ENCODE measurements around the gene PHF20. TPM values are rescaled to one million over a fixed set of nuclear protein-coding genes. Genes with fewer than 3 reads are reported as not detected.
A peak's percentile ranks its signal among the peaks of the same experiment; 100 is the strongest.
"Not testable (repeated sequence)": the region's sequence is repeated elsewhere in the genome, so short reads cannot be mapped to it uniquely, and the experiment has no call there.

Gene PHF20
- total RNA-seq = 10 to 100 TPM; 30.5 to 53.3 (median 33.4) TPM

- intact Hi-C loops (cut with DNase I; ENCODE audit: low total_unique reads) = no loop called here
- TF ChIP-seq CTCF (IDR thresholded peaks at IDR 0.05) = no peak
- no peak for TF ChIP-seq POLR2A (IDR thresholded peaks at IDR 0.05)
- H3K4me3 ChIP-seq (ENCODE audit: low read depth, poor library complexity, severe bottlenecking) = peak within 1 kb of the TSS; percentile 34
- WGBS, 2 donors = 4 to 12% methylated on average over 24 to 49 of the region's 87 CpGs
- DNase-seq (ENCODE audit: low spot score in 2 of 2) = peak; percentile 98 to 100
Observed at GRCh38 chr20:35771689-35772562, at the start of gene PHF20. Gene PHF20 (plus strand): TSS chr20:35772015. CDS start chr20:35801523, 29,508 bp downstream.

- WGBS, 2 donors = 89 to 93% methylated on average over 4 of the region's 4 CpGs
- intact Hi-C loops (cut with DNase I; ENCODE audit: low total_unique reads); H3K4me3 ChIP-seq (ENCODE audit: low read depth, poor library complexity, severe bottlenecking); DNase-seq (ENCODE audit: low spot score in 2 of 2): not testable (repeated sequence)
Observed at GRCh38 chr20:35723275-35723639, 48.6 kb upstream of the PHF20 start.

- H3K4me3 ChIP-seq (ENCODE audit: low read depth, poor library complexity, severe bottlenecking); DNase-seq (ENCODE audit: low spot score in 2 of 2); intact Hi-C loops (cut with DNase I; ENCODE audit: low total_unique reads): not testable (repeated sequence)
- WGBS, 2 donors = 93 to 97% methylated on average over 12 of the region's 12 CpGs
Observed at GRCh38 chr20:35723652-35724320, 48.0 kb upstream of the PHF20 start.

- H3K4me3 ChIP-seq (ENCODE audit: low read depth, poor library complexity, severe bottlenecking) = no peak overlapping the region
- intact Hi-C loops (cut with DNase I; ENCODE audit: low total_unique reads) = no loop called here
- TF ChIP-seq CTCF (IDR thresholded peaks at IDR 0.05) = no peak
- TF ChIP-seq POLR2A (IDR thresholded peaks at IDR 0.05) = no peak
- WGBS, 2 donors = 69 to 78% methylated on average over 13 of the region's 13 CpGs
- DNase-seq (ENCODE audit: low spot score in 2 of 2) = no peak
Observed at GRCh38 chr20:35724321-35725230, 47.2 kb upstream of the PHF20 start.

GRCh38 chr20:35726842-35727711 is 44.7 kb upstream of the PHF20 start:
- WGBS, 2 donors = 93 to 96% methylated on average over 20 of the region's 20 CpGs
- no peak for DNase-seq (ENCODE audit: low spot score in 2 of 2)
- intact Hi-C loops (cut with DNase I; ENCODE audit: low total_unique reads) = no loop called here
- TF ChIP-seq CTCF (IDR thresholded peaks at IDR 0.05) = no peak
- TF ChIP-seq POLR2A (IDR thresholded peaks at IDR 0.05) = no peak
- H3K4me3 ChIP-seq (ENCODE audit: low read depth, poor library complexity, severe bottlenecking) = no peak overlapping the region

GRCh38 chr20:35729283-35729807 is 42.5 kb upstream of the PHF20 start:
- 82 to 87% methylated on average over 7 of the region's 7 CpGs for WGBS, 2 donors
- H3K4me3 ChIP-seq (ENCODE audit: low read depth, poor library complexity, severe bottlenecking) = no peak overlapping the region
- no peak for DNase-seq (ENCODE audit: low spot score in 2 of 2)
- no peak for TF ChIP-seq CTCF (IDR thresholded peaks at IDR 0.05)
- no peak for TF ChIP-seq POLR2A (IDR thresholded peaks at IDR 0.05)
- intact Hi-C loops (cut with DNase I; ENCODE audit: low total_unique reads) = no loop called here

Data from lower leg skin (tissue), 4 donors.